Peyer's patch (tissue), 4 donors: Measurements from ENCODE around the gene PPP1R12B. TPM values are rescaled to one million over a fixed set of nuclear protein-coding genes. Genes with fewer than 3 reads are reported as not detected.

Experiments used
- DNase-seq, 3 donors: peaks; one replicate each; pipeline ENCODE4 v3.0.0-alpha.2; 2017 to 2019
- H3K27ac ChIP-seq, 4 donors: fragments of 200-600 bp; sonication (generic); one replicate each; pipeline ENCODE4 v1.5.1; 2016 to 2019
- H3K27me3 ChIP-seq, 2 donors: fragments of 200-600 bp; sonication (generic); one replicate each; pipeline ENCODE4 v1.5.1; 2019
- H3K36me3 ChIP-seq, 3 donors: fragments of 200-600 bp; sonication (generic); one replicate each; pipeline ENCODE4 v1.5.1; 2016 to 2019
- H3K4me1 ChIP-seq, 4 donors: fragments of 200-600 bp; sonication (generic); one replicate each; pipeline ENCODE4 v1.5.1; 2016 to 2019
- H3K4me3 ChIP-seq, 4 donors: fragments of 200-600 bp; sonication (generic); 1 replicate in 3 of 4; 2 replicates in 1 of 4; pipeline ENCODE4 v1.5.1; 2016 to 2019; ENCODE audit warnings: mild to moderate bottlenecking in 1 of 4
- H3K9me3 ChIP-seq, 4 donors: fragments of 200-600 bp; sonication (generic); one replicate each; pipeline ENCODE4 v1.5.1; 2016 to 2019; ENCODE audit warnings: mild to moderate bottlenecking in 1 of 4
- CTCF ChIP-seq, 6 experiments: fragments of 450-650 bp in 4 of 6; fragments of 200-600 bp in 2 of 6; sonication (generic) in 1 of 6; IDR thresholded peaks; one replicate each; pipeline ENCODE4 v1.5.1; 2017 to 2019; ENCODE audit warnings: antibody characterized with exemption in 6 of 6, mild to moderate bottlenecking in 3 of 6, moderate library complexity in 1 of 6
- POLR2A ChIP-seq, 2 donors: fragments of 450-650 bp; IDR thresholded peaks; one replicate each; pipeline ENCODE4 v1.5.1; 2017; ENCODE audit warnings: antibody characterized with exemption in 2 of 2, mild to moderate bottlenecking in 2 of 2, moderate library complexity in 2 of 2
- total RNA-seq, 4 donors: library from RNA; depleted of rRNA; stranded (reverse); fragments of >200 nt; gene quantifications; one replicate each; pipeline ENCODE4 v1.1.0, GENCODE V29; 2016

PPP1R12B gene
- total RNA-seq, 4 donors from 2014 or later, result 33.1 to 131 (median 90.8) TPM

GRCh38 chr1:202589190-202589930 is 240.9 kb downstream of the PPP1R12B start:
- no peak overlapping the region for H3K4me3 ChIP-seq
- TF ChIP-seq POLR2A (IDR thresholded peaks at IDR 0.05), result no peak
- no peak for TF ChIP-seq CTCF (IDR thresholded peaks at IDR 0.05)
- peaks cover 0 to 8% (median 0%) of the 10 kb centered on the region in 4 donors for H3K4me1 ChIP-seq
- no peaks in the 10 kb centered on the region for H3K9me3 ChIP-seq
- H3K36me3 ChIP-seq, result no peaks in the 10 kb centered on the region
- peak overlapping the region; percentile 62 to 82 (median 70) for H3K27ac ChIP-seq
- peak in 2 of 3 donors; percentile 28 to 74 for DNase-seq
- H3K27me3 ChIP-seq, result no peaks in the 10 kb centered on the region

- Histone ChIP-seq H3K4me1 (peaks cover 0 to 8% (median 0%) of the 10 kb centered on the region in 4 donors), H3K36me3 (no peaks in the 10 kb centered on the region), H3K27me3 (no peaks in the 10 kb centered on the region), H3K27ac (peak overlapping the region in 3 of 4 donors; percentile 63 to 82 (median 78)), H3K4me3 (no peak overlapping the region), H3K9me3 (no peaks in the 10 kb centered on the region)
- no peak for DNase-seq
- TF ChIP-seq POLR2A (IDR thresholded peaks at IDR 0.05), result no peak
- no peak for TF ChIP-seq CTCF (IDR thresholded peaks at IDR 0.05)
Measured at GRCh38 chr1:202590126-202590525, 241.6 kb downstream of the PPP1R12B start.

- TF ChIP-seq POLR2A (IDR thresholded peaks at IDR 0.05) (no peak), CTCF (IDR thresholded peaks at IDR 0.05) (no peak)
- H3K4me1 ChIP-seq, result peaks cover 0 to 8% (median 0%) of the 10 kb centered on the region in 4 donors
- H3K9me3 ChIP-seq, result no peaks in the 10 kb centered on the region
- DNase-seq, result no peak
- no peaks in the 10 kb centered on the region for H3K36me3 ChIP-seq
- H3K27me3 ChIP-seq, result no peaks in the 10 kb centered on the region
- peak overlapping the region in 2 of 4 donors; percentile 78 to 82 for H3K27ac ChIP-seq
- no peak overlapping the region for H3K4me3 ChIP-seq
Measured at GRCh38 chr1:202590975-202591411, 242.5 kb downstream of the PPP1R12B start.

- H3K4me1 ChIP-seq, result peaks cover 0 to 4% (median 0%) of the 10 kb centered on the region in 4 donors
- TF ChIP-seq POLR2A (IDR thresholded peaks at IDR 0.05) (no peak), CTCF (IDR thresholded peaks at IDR 0.05) (no peak)
- no peaks in the 10 kb centered on the region for H3K9me3 ChIP-seq
- H3K4me3 ChIP-seq, result no peak overlapping the region
- no peak overlapping the region for H3K27ac ChIP-seq
- H3K27me3 ChIP-seq, result no peaks in the 10 kb centered on the region
- no peaks in the 10 kb centered on the region for H3K36me3 ChIP-seq
- DNase-seq, result no peak
Measured at GRCh38 chr1:202591515-202591914, 243.0 kb downstream of the PPP1R12B start.

- no peak for DNase-seq
- Histone ChIP-seq H3K27me3 (no peaks in the 10 kb centered on the region), H3K9me3 (no peaks in the 10 kb centered on the region), H3K36me3 (no peaks in the 10 kb centered on the region), H3K4me1 (peaks cover 0 to 4% (median 0%) of the 10 kb centered on the region in 4 donors), H3K27ac (no peak overlapping the region), H3K4me3 (no peak overlapping the region)
- TF ChIP-seq CTCF (IDR thresholded peaks at IDR 0.05), result no peak
- TF ChIP-seq POLR2A (IDR thresholded peaks at IDR 0.05), result no peak
Measured at GRCh38 chr1:202592146-202592545, 243.6 kb downstream of the PPP1R12B start.
